Mesendoderm (in vitro differentiated cells): ENCODE data around the gene FCSK.

Experiments used
- DNase-seq: peaks from one replicate; pipeline ENCODE4 v3.0.0; 2013
- H2AK5ac ChIP-seq: 2 replicates; pipeline ENCODE4 v1.6.1; 2013; ENCODE audit warnings: low read length, inconsistent platforms
- H2BK120ac ChIP-seq: 2 replicates; pipeline ENCODE4 v1.6.1; 2013; ENCODE audit warnings: low read depth, mild to moderate bottlenecking, low read length, moderate library complexity, mixed read lengths
- H2BK15ac ChIP-seq: replicated peaks from 2 replicates; pipeline ENCODE4 v1.6.1; 2013; ENCODE audit warnings: low read depth, mild to moderate bottlenecking, moderate library complexity
- H2BK5ac ChIP-seq: 2 replicates; pipeline ENCODE4 v1.6.1; 2013; ENCODE audit warnings: low read length, inconsistent platforms
- H3K18ac ChIP-seq: 2 replicates; pipeline ENCODE4 v1.6.1; 2013; ENCODE audit warnings: mild to moderate bottlenecking, low read length, mixed read lengths
- H3K23ac ChIP-seq: one replicate; pipeline ENCODE4 v1.6.1; 2013; ENCODE audit warnings: low read length
- H3K27ac ChIP-seq: 2 replicates; pipeline ENCODE4 v1.5.1; 2013; ENCODE audit warnings: low read depth, mild to moderate bottlenecking, inconsistent platforms, low read length, moderate library complexity
- H3K27me3 ChIP-seq: 2 replicates; pipeline ENCODE4 v1.6.1; 2013; ENCODE audit warnings: low read length, control low read depth, mild to moderate bottlenecking, inconsistent platforms; ENCODE audit not compliant: insufficient read depth, poor library complexity
- H3K36me3 ChIP-seq: 2 replicates; pipeline ENCODE4 v1.6.1; 2013; ENCODE audit warnings: low read length, inconsistent platforms; ENCODE audit not compliant: control insufficient read depth, insufficient read depth
- H3K4ac ChIP-seq: one replicate; pipeline ENCODE4 v1.6.1; 2013; ENCODE audit warnings: low read depth, mild to moderate bottlenecking, low read length, moderate library complexity
- H3K4me1 ChIP-seq: 2 replicates; pipeline ENCODE4 v1.6.1; 2013; ENCODE audit warnings: low read depth, low read length, inconsistent platforms; ENCODE audit not compliant: control insufficient read depth
- H3K4me2 ChIP-seq: 2 replicates; pipeline ENCODE4 v1.6.1; 2013; ENCODE audit warnings: low read length
- H3K4me3 ChIP-seq: 2 replicates; pipeline ENCODE4 v1.5.1; 2013; ENCODE audit warnings: mild to moderate bottlenecking, low read length
- H3K56ac ChIP-seq: one replicate; pipeline ENCODE4 v1.6.1; 2013; ENCODE audit warnings: low read length
- H3K79me1 ChIP-seq: 2 replicates; pipeline ENCODE4 v1.6.1; 2013; ENCODE audit warnings: low read length, inconsistent platforms
- H3K79me2 ChIP-seq: 2 replicates; pipeline ENCODE4 v1.6.1; 2013; ENCODE audit warnings: mild to moderate bottlenecking, low read length; ENCODE audit not compliant: control insufficient read depth, insufficient read depth
- H3K9ac ChIP-seq: 2 replicates; pipeline ENCODE4 v1.6.1; 2013; ENCODE audit warnings: low read length, inconsistent platforms
- H4K5ac ChIP-seq: one replicate; pipeline ENCODE4 v1.6.1; 2013; ENCODE audit warnings: low read length
- H4K8ac ChIP-seq: one replicate; pipeline ENCODE4 v1.6.1; 2013; ENCODE audit warnings: low read depth, mild to moderate bottlenecking, control low read depth, low read length, moderate library complexity
- WGBS: extraction: QIAGEN DNeasy Blood & Tissue Kit; methylation state at CpG from one replicate; pipeline ENCODE4 v1.1.7; 2013; ENCODE audit warnings: low lambda C conversion rate, missing lambda C conversion rate; ENCODE audit not compliant: insufficient coverage; ENCODE audit errors: extremely low coverage; 5-methylcytosine and 5-hydroxymethylcytosine counted together

The FCSK gene

GRCh38 chr16:70470927-70471341 lies 16.5 kb downstream of the FCSK start:
- peak; percentile 50 for DNase-seq
- no CpG with 5 or more reads among the region's 17 CpGs for WGBS
- no peak overlapping the region for H4K8ac ChIP-seq

GRCh38 chr16:70472786-70473433 lies 18.5 kb downstream of the FCSK start:
- DNase-seq: no peak
- H3K4me1 ChIP-seq: no peaks in the 10 kb centered on the region
- no peak overlapping the region for H3K9ac ChIP-seq
- H3K79me1 ChIP-seq: no peaks in the 10 kb centered on the region
- WGBS: no CpG with 5 or more reads among the region's 28 CpGs
- no peak overlapping the region for H4K8ac ChIP-seq
- no peak overlapping the region for H2BK120ac ChIP-seq
- H3K4ac ChIP-seq: no peak overlapping the region
- H3K79me2 ChIP-seq: no peaks in the 10 kb centered on the region
- H3K18ac ChIP-seq: no peak overlapping the region
- H3K27ac ChIP-seq: no peak overlapping the region
- H3K4me3 ChIP-seq: no peak overlapping the region
- no peak overlapping the region for H3K56ac ChIP-seq
- H3K27me3 ChIP-seq: no peaks in the 10 kb centered on the region
- H3K23ac ChIP-seq: no peak overlapping the region
- H2BK15ac ChIP-seq: no peak overlapping the region
- no peak overlapping the region for H2BK5ac ChIP-seq
- no peak overlapping the region for H4K5ac ChIP-seq
- H3K36me3 ChIP-seq: no peaks in the 10 kb centered on the region
- H3K4me2 ChIP-seq: no peak overlapping the region
- no peak overlapping the region for H2AK5ac ChIP-seq

More at GRCh38 chr16:70470927-70471341, 16.5 kb downstream of the FCSK start:
- no peak overlapping the region for H2BK15ac ChIP-seq
- H3K36me3 ChIP-seq: no peaks in the 10 kb centered on the region
- H3K27me3 ChIP-seq: no peaks in the 10 kb centered on the region
- no peak overlapping the region for H4K5ac ChIP-seq
- no peak overlapping the region for H2BK120ac ChIP-seq
- no peak overlapping the region for H2AK5ac ChIP-seq
- H3K4me1 ChIP-seq: no peaks in the 10 kb centered on the region
- H3K27ac ChIP-seq: no peak overlapping the region
- H3K23ac ChIP-seq: no peak overlapping the region
- H3K56ac ChIP-seq: peak overlapping the region; percentile 62
- H3K79me1 ChIP-seq: no peaks in the 10 kb centered on the region
- H3K4me3 ChIP-seq: no peak overlapping the region
- no peak overlapping the region for H3K18ac ChIP-seq
- no peak overlapping the region for H3K9ac ChIP-seq
- no peak overlapping the region for H3K4ac ChIP-seq
- H3K4me2 ChIP-seq: no peak overlapping the region
- H3K79me2 ChIP-seq: no peaks in the 10 kb centered on the region
- no peak overlapping the region for H2BK5ac ChIP-seq

- no peak overlapping the region for H3K4me2 ChIP-seq
- H2BK15ac ChIP-seq: no peak overlapping the region
- no peak overlapping the region for H3K9ac ChIP-seq
- no peaks in the 10 kb centered on the region for H3K36me3 ChIP-seq
- H3K18ac ChIP-seq: no peak overlapping the region
- no peak overlapping the region for H4K8ac ChIP-seq
- H3K79me1 ChIP-seq: no peaks in the 10 kb centered on the region
- H3K23ac ChIP-seq: no peak overlapping the region
- no peaks in the 10 kb centered on the region for H3K27me3 ChIP-seq
- WGBS: no CpG with 5 or more reads among the region's 21 CpGs
- no peaks in the 10 kb centered on the region for H3K4me1 ChIP-seq
- H3K79me2 ChIP-seq: no peaks in the 10 kb centered on the region
- no peak overlapping the region for H2BK120ac ChIP-seq
- no peak for DNase-seq
- no peak overlapping the region for H4K5ac ChIP-seq
- H3K27ac ChIP-seq: no peak overlapping the region
- no peak overlapping the region for H3K4me3 ChIP-seq
- H3K4ac ChIP-seq: no peak overlapping the region
- H2AK5ac ChIP-seq: no peak overlapping the region
- H2BK5ac ChIP-seq: no peak overlapping the region
- no peak overlapping the region for H3K56ac ChIP-seq
These were observed 19.3 kb downstream of the FCSK start for GRCh38 chr16:70473446-70474319.

- Histone ChIP-seq H3K9ac (no peak overlapping the region), H3K56ac (no peak overlapping the region), H3K27me3 (no peaks in the 10 kb centered on the region), H3K4ac (no peak overlapping the region), H3K23ac (no peak overlapping the region), H3K79me1 (no peaks in the 10 kb centered on the region), H3K27ac (no peak overlapping the region), H2BK15ac (no peak overlapping the region), H3K36me3 (no peaks in the 10 kb centered on the region), H3K79me2 (no peaks in the 10 kb centered on the region), H2AK5ac (no peak overlapping the region), H3K18ac (no peak overlapping the region), H3K4me3 (no peak overlapping the region), H2BK120ac (no peak overlapping the region), H4K5ac (no peak overlapping the region), H2BK5ac (no peak overlapping the region), H4K8ac (no peak overlapping the region), H3K4me2 (no peak overlapping the region), H3K4me1 (no peaks in the 10 kb centered on the region)
- DNase-seq: no peak
- WGBS: no CpG with 5 or more reads among the region's 22 CpGs
These were observed 20.1 kb downstream of the FCSK start for GRCh38 chr16:70474320-70475053.

GRCh38 chr16:70475054-70475871 lies 20.9 kb downstream of the FCSK start:
- no peak overlapping the region for H2BK120ac ChIP-seq
- DNase-seq: no peak
- no peak overlapping the region for H3K4me3 ChIP-seq
- H3K18ac ChIP-seq: no peak overlapping the region
- WGBS: no CpG with 5 or more reads among the region's 24 CpGs
- no peaks in the 10 kb centered on the region for H3K4me1 ChIP-seq
- no peak overlapping the region for H2BK5ac ChIP-seq
- H3K4ac ChIP-seq: no peak overlapping the region
- no peaks in the 10 kb centered on the region for H3K79me2 ChIP-seq
- no peak overlapping the region for H3K23ac ChIP-seq
- no peak overlapping the region for H3K56ac ChIP-seq
- H3K36me3 ChIP-seq: no peaks in the 10 kb centered on the region
- no peak overlapping the region for H2AK5ac ChIP-seq
- no peak overlapping the region for H3K4me2 ChIP-seq
- no peak overlapping the region for H4K8ac ChIP-seq
- H3K27me3 ChIP-seq: no peaks in the 10 kb centered on the region
- no peak overlapping the region for H3K27ac ChIP-seq
- H4K5ac ChIP-seq: no peak overlapping the region
- no peaks in the 10 kb centered on the region for H3K79me1 ChIP-seq
- H2BK15ac ChIP-seq: no peak overlapping the region
- no peak overlapping the region for H3K9ac ChIP-seq
